GM18870 (cell line): ENCODE data around the gene OPA3.

Source experiments
- ATAC-seq: cut with Tn5 transposase; IDR thresholded peaks from one replicate; pipeline ENCODE4 v1.9.1; 2021; ENCODE audit warnings: moderate library complexity; ENCODE audit not compliant: unreplicated experiment

Gene OPA3

DNA sequence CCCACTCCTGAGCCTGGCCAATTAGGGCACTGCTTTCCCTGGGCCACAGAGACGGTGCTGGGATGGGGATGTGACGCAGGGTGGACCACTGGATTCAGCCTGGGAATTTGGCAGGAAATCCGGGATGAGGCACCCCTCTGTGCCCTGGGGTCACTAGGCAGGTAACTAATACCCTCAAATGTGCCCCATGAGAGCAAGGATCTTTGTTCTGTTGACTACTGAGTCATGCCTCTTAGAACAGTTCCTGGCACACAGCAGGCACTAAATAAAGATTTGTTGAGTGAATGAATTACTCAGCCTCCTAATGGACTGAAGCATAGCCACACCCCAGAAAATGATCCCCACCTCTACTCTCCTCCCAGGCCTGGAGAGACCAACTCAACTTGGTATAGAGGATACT lies 15.9 kb downstream of the OPA3 start:
- no peak for ATAC-seq

GRCh38 chr19:45567609-45568008 lies 17.0 kb downstream of the OPA3 start:
- no peak for ATAC-seq

GRCh38 chr19:45564131-45564780 lies 20.3 kb downstream of the OPA3 start:
- ATAC-seq = no peak

DNA sequence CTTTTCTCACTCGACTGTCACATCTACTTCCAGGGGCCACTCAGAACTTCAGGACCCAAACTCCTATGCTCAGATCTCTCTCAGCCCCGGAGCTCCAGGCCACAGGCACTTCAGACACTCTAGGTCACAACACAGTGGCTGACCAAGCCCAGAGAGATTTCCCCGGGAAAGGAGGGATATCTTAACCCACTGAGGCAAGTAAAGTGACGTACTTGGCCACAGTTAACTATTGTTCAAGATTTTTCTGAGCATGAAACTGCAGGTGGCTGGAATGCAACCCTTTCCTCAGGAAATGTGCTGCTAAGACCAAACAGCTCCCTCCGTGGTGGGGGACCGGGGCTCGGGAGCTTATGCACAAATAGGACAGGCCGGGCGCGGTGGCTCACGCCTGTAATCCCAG lies 23.9 kb downstream of the OPA3 start:
- no peak for ATAC-seq

GRCh38 chr19:45560038-45560437 lies 24.6 kb downstream of the OPA3 start:
- ATAC-seq = no peak

DNA sequence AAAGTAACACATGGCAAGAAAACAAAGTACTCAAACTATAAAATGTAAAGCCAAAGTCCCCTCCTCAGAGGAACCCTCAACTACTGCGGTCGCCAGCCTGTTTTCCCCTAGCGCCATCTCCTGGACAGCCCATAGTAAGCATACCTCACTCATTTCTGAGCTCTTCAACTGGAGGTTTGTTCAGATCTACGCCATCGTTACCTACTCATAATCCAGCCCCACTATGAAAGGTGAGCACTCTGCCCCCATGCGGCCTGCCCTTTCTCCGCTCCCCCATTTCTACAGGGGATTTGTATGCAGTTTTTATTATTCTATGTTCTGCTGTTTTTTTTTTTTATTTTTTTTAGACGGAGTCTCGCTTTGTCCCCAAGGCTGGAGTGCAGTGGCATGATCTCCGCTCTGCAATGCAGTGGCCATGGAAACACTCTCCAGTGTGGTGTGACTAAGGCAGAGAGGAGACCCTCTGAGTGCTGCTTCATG lies 26.2 kb downstream of the OPA3 start:
- no peak for ATAC-seq

- ATAC-seq = no peak
These were observed 27.8 kb downstream of the OPA3 start for GRCh38 chr19:45556835-45557234.

DNA sequence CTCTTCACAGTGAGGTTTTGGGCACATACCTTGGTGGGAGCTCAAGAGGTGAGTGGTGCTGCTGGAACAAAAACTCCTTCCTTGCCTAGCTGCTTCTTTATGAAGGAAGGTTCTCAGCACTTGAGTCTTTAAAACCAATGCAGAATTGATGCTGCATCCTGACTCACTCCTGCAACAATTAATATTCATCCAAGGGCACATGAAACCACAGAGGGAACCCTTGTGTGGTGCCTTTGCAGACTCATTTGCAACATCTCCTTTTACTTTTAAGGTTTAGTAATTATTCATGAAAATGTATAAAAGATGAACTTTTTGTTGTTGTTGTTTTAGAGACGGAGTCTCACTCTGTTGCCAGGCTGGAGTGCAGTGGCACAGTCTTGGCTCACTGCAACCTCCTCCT lies 30.1 kb downstream of the OPA3 start:
- no peak for ATAC-seq

DNA sequence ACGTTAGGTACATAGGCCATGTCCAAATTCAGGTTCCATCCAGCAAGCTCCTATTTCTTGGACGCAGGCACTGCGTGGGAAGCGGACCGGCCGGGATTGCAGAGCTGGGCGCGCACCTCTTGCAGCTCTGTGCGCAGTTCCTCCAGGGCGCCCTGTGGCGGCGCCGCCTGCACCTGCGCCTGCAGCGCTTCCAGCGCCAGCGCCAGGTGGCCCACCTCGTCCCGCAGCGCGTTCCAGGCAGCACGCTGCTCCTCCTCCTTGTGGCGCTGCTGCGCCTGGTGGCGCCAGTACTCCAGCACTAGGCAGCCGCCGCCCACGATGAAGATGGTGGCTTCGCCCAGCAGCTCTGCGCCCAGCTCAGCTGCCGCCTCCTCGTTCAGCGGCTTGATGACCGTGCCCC lies 31.1 kb downstream of the OPA3 start:
- ATAC-seq = no peak

DNA sequence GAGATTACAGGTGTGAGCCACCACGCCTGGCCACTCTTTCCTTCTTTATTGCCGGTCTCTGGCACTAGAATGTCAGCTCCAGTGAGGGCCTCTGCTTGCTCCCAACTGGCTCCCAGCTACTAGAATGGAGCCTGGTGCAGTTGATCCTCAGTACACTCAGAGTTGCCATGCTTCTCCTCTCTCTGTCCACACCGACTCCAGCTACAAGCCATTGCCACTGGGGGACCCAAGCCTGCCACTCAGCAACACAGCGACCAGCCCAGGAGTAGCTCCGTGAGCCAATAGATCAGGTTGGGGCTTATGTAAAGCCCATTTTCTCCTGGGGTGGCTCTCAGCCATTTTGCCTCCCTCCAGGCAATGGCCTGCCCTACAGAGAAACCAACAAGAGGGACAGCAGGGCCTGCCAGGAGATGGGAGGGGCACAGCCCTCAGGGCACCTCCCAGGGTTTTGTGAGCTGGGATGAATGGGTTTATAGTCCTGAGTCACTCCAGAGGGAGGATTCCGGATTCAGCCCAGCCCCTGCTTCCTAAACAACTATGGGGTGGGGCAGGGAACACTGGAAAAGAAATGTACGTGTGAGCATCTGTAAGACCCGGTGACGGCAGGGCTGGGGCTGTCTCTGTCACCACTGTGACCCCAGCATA lies 36.5 kb downstream of the OPA3 start:
- ATAC-seq = no peak

DNA sequence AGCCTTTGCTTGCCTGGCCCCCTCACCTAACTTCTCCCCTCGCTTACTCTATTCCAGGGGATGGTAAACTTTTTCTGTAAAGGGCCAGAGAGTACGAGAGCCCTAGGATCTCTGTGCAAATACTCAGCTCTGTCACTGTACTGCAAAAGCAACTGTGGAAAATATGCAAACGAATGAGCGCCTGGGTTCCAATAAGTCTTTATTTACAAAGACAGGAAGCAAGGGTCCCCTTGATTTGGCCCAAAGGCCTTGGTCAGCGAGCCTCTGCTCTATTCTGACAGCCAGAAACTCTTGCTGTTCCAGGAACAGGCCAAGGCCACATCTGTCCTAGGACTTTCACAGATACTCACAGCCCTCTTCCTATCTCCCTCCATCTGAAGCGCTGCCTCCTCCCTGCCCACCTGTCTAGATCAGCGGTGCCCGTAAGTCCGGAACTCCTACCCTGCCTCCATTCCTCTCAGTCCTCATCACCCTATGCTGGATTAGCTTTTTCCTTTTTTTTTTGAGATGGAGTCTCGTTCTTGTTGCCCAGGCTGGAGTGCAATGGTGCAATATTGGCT lies 37.3 kb downstream of the OPA3 start:
- no peak for ATAC-seq

- no peak for ATAC-seq
These were observed 42.4 kb downstream of the OPA3 start for GRCh38 chr19:45542234-45542668.

- ATAC-seq = no peak
These were observed 45.1 kb downstream of the OPA3 start for GRCh38 chr19:45539459-45539858.

DNA sequence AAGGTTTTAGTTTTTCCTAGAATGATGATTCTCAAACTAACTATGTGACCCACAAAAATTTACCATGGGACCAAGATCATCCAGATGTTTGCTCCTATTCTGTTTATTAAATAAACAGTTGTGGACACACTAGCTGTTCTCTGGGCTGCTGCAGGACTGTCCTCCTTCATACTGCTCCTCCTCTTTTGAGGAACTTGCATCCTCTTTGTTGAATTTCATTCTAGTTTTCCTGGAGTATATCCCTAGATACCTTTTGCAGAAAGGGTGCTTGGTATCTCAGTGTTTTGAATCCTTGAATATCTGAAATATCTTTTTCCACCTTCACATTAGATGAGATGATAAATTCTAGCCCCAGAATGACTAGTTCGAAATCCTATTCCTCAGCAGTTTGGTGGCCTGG lies 53.3 kb downstream of the OPA3 start:
- ATAC-seq = no peak

DNA sequence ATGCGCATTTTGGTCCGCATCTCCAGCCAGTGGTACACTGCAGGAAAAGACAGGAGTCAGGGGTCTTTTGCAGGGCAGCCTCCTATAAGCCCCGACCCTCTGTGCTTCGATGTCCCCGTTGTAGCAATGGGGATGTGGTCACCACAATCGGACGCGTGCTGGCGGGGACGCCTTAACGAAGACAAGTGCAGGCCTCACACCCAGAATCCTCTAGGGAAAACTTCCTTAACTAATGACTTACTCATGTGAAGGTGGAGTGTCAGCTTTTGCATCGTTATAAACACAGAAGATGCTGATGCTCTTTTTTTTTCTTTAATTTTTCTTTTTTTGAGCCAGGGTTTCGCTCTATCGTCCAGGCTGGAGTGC lies 55.2 kb downstream of the OPA3 start:
- no peak for ATAC-seq

- ATAC-seq = no peak
These were observed 55.7 kb downstream of the OPA3 start for GRCh38 chr19:45528744-45529419.

DNA sequence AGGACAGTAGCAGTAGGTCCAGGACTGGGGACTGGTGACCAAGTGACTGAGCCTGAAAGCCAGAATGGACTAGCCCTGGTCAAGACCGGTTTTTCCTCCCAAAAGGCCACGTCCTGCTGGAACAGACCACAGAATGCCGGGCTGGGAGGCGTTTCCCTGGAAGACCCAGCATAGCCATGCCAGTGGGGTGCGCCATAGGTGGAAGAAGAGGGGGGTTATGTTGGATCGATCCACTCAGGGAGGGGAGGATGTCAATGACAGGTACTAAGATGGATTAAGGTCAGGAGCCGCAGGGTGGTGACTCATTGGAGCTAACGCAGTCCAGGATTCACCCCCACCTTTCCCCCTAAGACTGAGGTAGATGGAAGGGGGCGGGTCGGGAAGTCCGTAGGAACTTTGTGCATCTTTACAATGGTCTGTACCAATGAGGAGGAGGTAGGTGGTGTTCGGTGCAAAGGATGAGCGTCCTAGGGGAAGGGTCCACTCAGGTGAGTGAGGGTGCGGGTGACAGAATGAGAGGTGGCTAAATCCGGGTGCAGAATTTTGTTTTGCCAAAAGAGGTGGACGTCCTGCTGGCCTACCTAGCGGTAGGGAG lies 56.4 kb downstream of the OPA3 start:
- ATAC-seq = no peak

- no peak for ATAC-seq
These were observed 56.9 kb downstream of the OPA3 start for GRCh38 chr19:45527731-45528130.

GRCh38 chr19:45526971-45527370 lies 57.6 kb downstream of the OPA3 start:
- ATAC-seq = no peak

DNA sequence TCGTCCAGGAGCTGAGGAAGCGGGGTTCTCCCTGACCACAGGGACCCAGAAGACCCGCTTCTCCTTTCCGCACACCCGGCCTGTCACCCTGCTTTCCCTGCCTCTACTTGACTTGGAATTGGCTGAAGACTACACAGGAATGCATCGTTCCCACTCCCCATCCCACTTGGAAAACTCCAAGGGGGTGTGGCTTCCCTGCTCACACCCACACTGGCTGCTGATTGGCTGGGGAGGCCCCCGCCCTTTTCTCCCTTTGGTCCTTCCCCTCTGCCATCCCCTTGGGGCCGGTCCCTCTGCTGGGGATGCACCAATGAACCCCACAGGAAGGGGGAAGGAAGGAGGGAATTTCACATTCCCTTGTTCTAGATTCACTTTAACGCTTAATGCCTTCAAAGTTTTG lies 58.5 kb downstream of the OPA3 start:
- ATAC-seq = no peak

DNA sequence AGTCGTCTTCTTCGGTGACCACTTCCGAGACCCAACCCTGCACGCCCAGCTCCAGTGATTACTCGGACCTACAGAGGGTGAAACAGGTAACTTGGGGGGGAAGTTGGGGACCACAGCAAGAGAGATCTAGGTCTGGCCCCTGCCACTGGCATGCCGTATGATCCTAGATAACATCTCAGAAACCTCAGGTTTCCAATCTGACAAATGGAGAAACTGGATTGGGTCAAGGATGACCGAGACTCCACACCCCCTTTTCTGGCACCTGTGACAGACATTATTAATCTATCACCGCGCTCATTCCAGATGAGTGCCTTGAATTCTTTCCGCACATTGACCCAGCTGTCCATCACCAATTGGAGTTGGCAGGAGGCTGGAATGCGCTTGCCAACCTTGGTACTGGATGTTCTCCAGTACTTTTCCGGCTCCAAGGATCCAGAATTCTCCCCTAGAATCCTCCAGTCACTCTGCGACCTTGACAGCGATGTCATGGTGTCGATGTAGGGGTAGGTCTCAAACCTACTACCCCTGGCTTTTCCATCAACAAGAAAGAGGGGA lies 60.0 kb downstream of the OPA3 start:
- no peak for ATAC-seq
